Endodermal cell (in vitro differentiated cells): ENCODE measurements around the gene TBCK. TPM values are rescaled to one million over a fixed set of nuclear protein-coding genes. Genes with fewer than 3 reads are reported as not detected.

Source experiments
- DNase-seq: peaks from one replicate; pipeline ENCODE4 v3.0.0-alpha.2; 2017
- H3K27ac ChIP-seq: 2 replicates; pipeline ENCODE4 v1.5.1; 2013; ENCODE audit warnings: mild to moderate bottlenecking, low read depth, low read length, moderate library complexity
- H3K27me3 ChIP-seq: 2 replicates; pipeline ENCODE4 v1.6.1; 2013; ENCODE audit warnings: mild to moderate bottlenecking, low read length, moderate library complexity; ENCODE audit not compliant: insufficient read depth, control insufficient read depth, poor library complexity, severe bottlenecking
- H3K36me3 ChIP-seq: 2 replicates; pipeline ENCODE4 v1.7.0; 2013; ENCODE audit warnings: mild to moderate bottlenecking, low read length, moderate library complexity; ENCODE audit not compliant: control insufficient read depth, insufficient read depth
- H3K4me1 ChIP-seq: one replicate; pipeline ENCODE4 v1.7.0; 2013; ENCODE audit warnings: low read length; ENCODE audit not compliant: control insufficient read depth, insufficient read depth
- H3K4me3 ChIP-seq: 2 replicates; pipeline ENCODE4 v1.5.1; 2013; ENCODE audit warnings: mild to moderate bottlenecking, low read length, moderate library complexity
- H3K9ac ChIP-seq: 2 replicates; pipeline ENCODE4 v1.6.1; 2013; ENCODE audit warnings: mild to moderate bottlenecking, low read length, moderate library complexity; ENCODE audit not compliant: poor library complexity, severe bottlenecking; ENCODE audit errors: extremely low read depth
- H3K9me3 ChIP-seq: 2 replicates; pipeline ENCODE4 v1.6.1; 2013; ENCODE audit warnings: mild to moderate bottlenecking, low read length, moderate library complexity; ENCODE audit not compliant: control insufficient read depth
- H3K27ac Mint-ChIP-seq: 2 replicates; pipeline ENCODE4 v1.8.0; 2020; ENCODE audit warnings: mixed read lengths
- H3K27me3 Mint-ChIP-seq: 2 replicates; pipeline ENCODE4 v1.8.0; 2021; ENCODE audit warnings: mild to moderate bottlenecking, mixed read lengths; ENCODE audit not compliant: insufficient read depth
- H3K36me3 Mint-ChIP-seq: 2 replicates; pipeline ENCODE4 v1.8.0; 2020; ENCODE audit warnings: low read depth, mixed read lengths
- H3K4me1 Mint-ChIP-seq: 2 replicates; pipeline ENCODE4 v1.8.0; 2020; ENCODE audit warnings: mixed read lengths
- H3K4me3 Mint-ChIP-seq: 2 replicates; pipeline ENCODE4 v1.8.0; 2020; ENCODE audit warnings: mild to moderate bottlenecking, moderate library complexity, mixed read lengths
- H3K9me3 Mint-ChIP-seq: 2 replicates; pipeline ENCODE4 v1.8.0; 2020; ENCODE audit warnings: mild to moderate bottlenecking, mixed read lengths
- CTCF ChIP-seq: fragments of 200-600 bp; sonication (generic); conservative IDR thresholded peaks from 2 replicates; pipeline ENCODE4 v1.5.0; 2021; ENCODE audit warnings: antibody characterized with exemption, mild to moderate bottlenecking
- WGBS, 2 experiments: methylation state at CpG; one replicate each; pipeline versions ENCODE4 v1.1.5 to v1.1.7; 2013; ENCODE audit warnings: missing lambda C conversion rate in 2 of 2, mixed read lengths in 1 of 2; ENCODE audit not compliant: insufficient coverage in 1 of 2, insufficient read length in 1 of 2; 5-methylcytosine and 5-hydroxymethylcytosine counted together
- total RNA-seq, 2 donors: library from RNA; stranded (reverse); fragmentation: NEBNext Ultra II Directional in 1 of 2; extraction: Animal tissue kit (Norgen Biotek cat#: 25700) in 1 of 2; gene quantifications; 2 replicates in 1 of 2; 3 replicates in 1 of 2; pipeline ENCODE4 v1.2.1, GENCODE V29; 2021

Gene TBCK
- total RNA-seq, 2 donors from 2014 or later = 48.3 to 52.9 TPM

- Mint-ChIP-seq H3K9me3 (no peaks in the 10 kb centered on the region), H3K27ac (no peak overlapping the region)
- TF ChIP-seq CTCF = no peak
Measured at GRCh38 chr4:106312997-106313522, 2.9 kb downstream of the TBCK start.

GRCh38 chr4:106312377-106312776 is 3.6 kb downstream of the TBCK start:
- Mint-ChIP-seq H3K27ac (no peak overlapping the region), H3K4me1 (peaks cover 16% of the 10 kb centered on the region), H3K27me3 (no peaks in the 10 kb centered on the region), H3K9me3 (no peaks in the 10 kb centered on the region), H3K4me3 (no peak overlapping the region), H3K36me3 (peaks cover 6% of the 10 kb centered on the region)
- Histone ChIP-seq H3K36me3 (peaks cover 6% of the 10 kb centered on the region), H3K9me3 (no peaks in the 10 kb centered on the region), H3K27ac (no peak overlapping the region), H3K9ac (no peak overlapping the region), H3K4me1 (no peaks in the 10 kb centered on the region), H3K27me3 (no peaks in the 10 kb centered on the region), H3K4me3 (no peak overlapping the region)
- DNase-seq = no peak
- TF ChIP-seq CTCF = no peak
- WGBS, 2 experiments = no CpG with 5 or more reads among the region's 1 CpG

More at GRCh38 chr4:106312997-106313522, 2.9 kb downstream of the TBCK start:
- Histone ChIP-seq H3K27me3 (no peaks in the 10 kb centered on the region), H3K27ac (no peak overlapping the region), H3K9me3 (no peaks in the 10 kb centered on the region), H3K4me1 (no peaks in the 10 kb centered on the region), H3K4me3 (no peak overlapping the region), H3K9ac (no peak overlapping the region), H3K36me3 (peaks cover 5% of the 10 kb centered on the region)
- DNase-seq = no peak
- H3K4me1 Mint-ChIP-seq = peaks cover 16% of the 10 kb centered on the region
- H3K36me3 Mint-ChIP-seq = peaks cover 6% of the 10 kb centered on the region
- H3K4me3 Mint-ChIP-seq = no peak overlapping the region
- WGBS, 2 experiments = 93 to 100% methylated on average over 1 to 3 of the region's 3 CpGs
- H3K27me3 Mint-ChIP-seq = no peaks in the 10 kb centered on the region

- H3K27ac Mint-ChIP-seq = no peak overlapping the region
- H3K36me3 ChIP-seq = peaks cover 18% of the 10 kb centered on the region
- peaks cover 12% of the 10 kb centered on the region for H3K4me1 ChIP-seq
Measured at GRCh38 chr4:106306561-106306960, 9.4 kb downstream of the TBCK start.

More at GRCh38 chr4:106306561-106306960, 9.4 kb downstream of the TBCK start:
- Histone ChIP-seq H3K9me3 (no peaks in the 10 kb centered on the region), H3K9ac (no peak overlapping the region), H3K4me3 (no peak overlapping the region), H3K27me3 (no peaks in the 10 kb centered on the region), H3K27ac (no peak overlapping the region)
- no peak overlapping the region for H3K4me3 Mint-ChIP-seq
- no peak for TF ChIP-seq CTCF
- H3K4me1 Mint-ChIP-seq = peaks cover 37% of the 10 kb centered on the region
- H3K36me3 Mint-ChIP-seq = peaks cover 22% of the 10 kb centered on the region
- no peak for DNase-seq
- no peaks in the 10 kb centered on the region for H3K27me3 Mint-ChIP-seq
- H3K9me3 Mint-ChIP-seq = no peaks in the 10 kb centered on the region
